ENCODE data around the gene ANKRD52. TPM values are rescaled to one million over a fixed set of nuclear protein-coding genes. Genes with fewer than 3 reads are reported as not detected.

The ANKRD52 gene
- total RNA-seq, 2 donors from 2014 or later, result 18.5 to 29.0 TPM

GRCh38 chr12:56188778-56189098, 69.4 kb downstream of the ANKRD52 start:
- TF ChIP-seq CTCF (IDR thresholded peaks at IDR 0.05), result no peak
- TF ChIP-seq POLR2AphosphoS5 (IDR thresholded peaks at IDR 0.05), result no peak
- TF ChIP-seq POLR2A (IDR thresholded peaks at IDR 0.05), result no peak
- intact Hi-C loops (cut with DNase I), result loop anchor here (2.0 kb wide), 1 partner anchor 62 kb away; no protein-coding TSS in a partner anchor
- 1% methylated on average over 17 of the region's 17 CpGs for WGBS

DNA sequence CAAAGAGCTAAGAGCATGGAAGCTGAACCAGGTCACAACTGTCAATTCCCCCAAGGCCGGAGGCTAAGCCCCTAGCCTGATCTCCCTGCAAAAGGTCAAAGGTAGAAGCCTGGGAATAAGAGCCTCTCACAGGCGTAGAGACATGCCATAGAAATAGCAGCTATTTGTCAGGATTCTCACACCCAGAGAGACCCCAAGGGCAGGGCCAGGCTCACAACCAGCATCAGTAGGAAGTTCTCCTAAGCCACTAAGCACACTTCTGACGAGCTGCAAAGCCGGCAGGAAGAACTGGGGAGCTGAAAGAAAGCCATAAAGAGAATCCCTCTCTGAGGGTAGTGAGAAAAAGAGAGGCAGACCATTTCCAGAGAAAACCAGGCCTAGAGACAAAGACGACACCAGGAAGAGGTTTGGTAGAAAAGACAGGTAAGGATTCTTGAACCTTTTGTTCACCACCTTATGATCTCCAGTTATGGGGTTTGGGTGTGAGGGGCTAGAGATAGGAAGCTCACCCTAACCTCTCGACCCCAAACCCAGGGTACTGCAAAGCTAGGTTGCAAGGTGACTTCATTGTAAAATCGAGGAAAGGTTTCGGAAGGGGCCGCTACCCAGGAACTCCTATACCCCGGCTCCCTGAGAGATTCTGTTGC, 69.9 kb downstream of the ANKRD52 start:
- TF ChIP-seq POLR2A (IDR thresholded peaks at IDR 0.05) (no peak), POLR2AphosphoS5 (IDR thresholded peaks at IDR 0.05) (no peak), CTCF (IDR thresholded peaks at IDR 0.05) (no peak)
- peak overlapping the region; percentile 82 to 85 for H3K4me3 ChIP-seq
- no peaks in the 10 kb centered on the region for H3K4me1 ChIP-seq (replicated peaks)
- 9% methylated on average over 10 of the region's 10 CpGs for whole genome bisulfite sequencing
- no peak for DNase-seq (ENCODE audit: low spot score)
- peak overlapping the region; percentile 96 to 98 for H3K27ac ChIP-seq
- intact Hi-C loops (cut with DNase I), result loop anchor here (2.0 kb wide), 1 partner anchor 61 kb away; no protein-coding TSS in a partner anchor
- H3K27me3 ChIP-seq (replicated peaks; ENCODE audit: insufficient read depth), result no peaks in the 10 kb centered on the region
- no peaks in the 10 kb centered on the region for H3K9me3 ChIP-seq
- peaks cover 14% of the 10 kb centered on the region in 2 donors for H3K36me3 ChIP-seq

More at GRCh38 chr12:56188778-56189098, 69.4 kb downstream of the ANKRD52 start:
- Histone ChIP-seq H3K9me3 (no peaks in the 10 kb centered on the region), H3K4me1 (replicated peaks) (no peaks in the 10 kb centered on the region), H3K36me3 (peaks cover 10 to 14% of the 10 kb centered on the region in 2 donors), H3K4me3 (peak overlapping the region; percentile 82 to 85), H3K27me3 (replicated peaks; ENCODE audit: insufficient read depth) (no peaks in the 10 kb centered on the region), H3K27ac (peak overlapping the region; percentile 96 to 98)
- peak; percentile 13 for DNase-seq (ENCODE audit: low spot score)

Other genes starting within 250 kb of the ANKRD52 start
- gene IKZF4, start 237.3 kb downstream of the ANKRD52 start, total RNA-seq, result 1 to 10 TPM; 2.2 to 6.2 TPM
- gene RPS26, start 216.5 kb downstream of the ANKRD52 start, total RNA-seq, result 1,000 to 10,000 TPM in 1 of 2 donors, 100 to 1,000 TPM in 1; 284 to 1,659 TPM
- 100 to 1,000 TPM in 1 of 2 donors, 10 to 100 TPM in 1; 77.3 to 117 TPM for gene ERBB3, start 178.2 kb downstream of the ANKRD52 start, total RNA-seq
- gene PA2G4, start 153.8 kb downstream of the ANKRD52 start, total RNA-seq, result 10 to 100 TPM; 75.0 to 93.3 TPM
- gene RPL41, start 141.8 kb downstream of the ANKRD52 start, total RNA-seq, result 1,000 to 10,000 TPM; 2,549 to 4,385 TPM
- gene ZC3H10, start 140.1 kb downstream of the ANKRD52 start, total RNA-seq, result 1 to 10 TPM; 4.6 to 9.1 TPM
- gene ESYT1, start 130.1 kb downstream of the ANKRD52 start, total RNA-seq, result 100 to 1,000 TPM in 1 of 2 donors, 10 to 100 TPM in 1; 66.8 to 167 TPM
- gene MYL6B, start 105.8 kb downstream of the ANKRD52 start, total RNA-seq, result 100 to 1,000 TPM in 1 of 2 donors, 10 to 100 TPM in 1; 66.4 to 203 TPM
- gene MYL6, start 100.0 kb downstream of the ANKRD52 start, total RNA-seq, result 1,000 to 10,000 TPM; 1,587 to 1,792 TPM
- 100 to 1,000 TPM in 1 of 2 donors, 10 to 100 TPM in 1; 60.4 to 101 TPM for gene SMARCC2, start 68.9 kb downstream of the ANKRD52 start, total RNA-seq
- 10 to 100 TPM; 74.4 to 90.4 TPM for gene RNF41, start 36.5 kb downstream of the ANKRD52 start, total RNA-seq
- gene NABP2, start 34.0 kb downstream of the ANKRD52 start, total RNA-seq, result 10 to 100 TPM; 21.4 to 33.2 TPM
- gene SLC39A5, start 28.3 kb downstream of the ANKRD52 start, total RNA-seq, result not detected
- 10 to 100 TPM; 15.9 to 17.6 TPM for gene COQ10A, start 8.6 kb upstream of the ANKRD52 start, total RNA-seq
- gene CS, start 41.9 kb upstream of the ANKRD52 start, total RNA-seq, result 100 to 1,000 TPM; 106 to 110 TPM
- 100 to 1,000 TPM in 1 of 2 donors, 10 to 100 TPM in 1; 97.7 to 101 TPM for gene CNPY2, start 57.6 kb upstream of the ANKRD52 start, total RNA-seq
- 10 to 100 TPM; 31.8 to 60.8 TPM for gene PAN2, start 75.6 kb upstream of the ANKRD52 start, total RNA-seq
- not detected for gene IL23A, start 80.5 kb upstream of the ANKRD52 start, total RNA-seq
- gene STAT2, start 101.7 kb upstream of the ANKRD52 start, total RNA-seq, result 100 to 1,000 TPM in 1 of 2 donors, 10 to 100 TPM in 1; 99.8 to 128 TPM
- gene APOF, start 104.5 kb upstream of the ANKRD52 start, total RNA-seq, result 1 to 10 TPM in 1 of 2 donors, under 1 TPM in 1; 0.62 to 1.1 TPM
- gene TIMELESS, start 191.0 kb upstream of the ANKRD52 start, total RNA-seq, result 10 to 100 TPM in 1 of 2 donors, 1 to 10 TPM in 1; 8.0 to 12.3 TPM
- gene MIP, start 196.3 kb upstream of the ANKRD52 start, total RNA-seq, result not detected
- 1 to 10 TPM; 2.6 to 5.1 TPM for gene SPRYD4, start 210.2 kb upstream of the ANKRD52 start, total RNA-seq
- gene GLS2, start 229.8 kb upstream of the ANKRD52 start, total RNA-seq, result 1 to 10 TPM; 4.1 to 6.6 TPM